Thyroid gland (tissue), 4 donors: ENCODE results near the gene CACNG1. TPM values are rescaled to one million over a fixed set of nuclear protein-coding genes. Genes with fewer than 3 reads are reported as not detected.
"Not testable (repeated sequence)": the region's sequence is repeated elsewhere in the genome, so short reads cannot be mapped to it uniquely, and the experiment has no call there.

Experiments used
- DNase-seq, 2 donors: peaks; one replicate each; pipeline ENCODE4 v3.0.0-alpha.2; 2019
- H3K27ac ChIP-seq, 3 donors: fragments of 200-600 bp; sonication (generic); 1 replicate in 2 of 3; 2 replicates in 1 of 3; pipeline ENCODE4 v1.5.1; 2016 to 2019; ENCODE audit warnings: mild to moderate bottlenecking in 1 of 3, moderate library complexity in 1 of 3
- H3K27me3 ChIP-seq: fragments of 200-600 bp; sonication (generic); one replicate; pipeline ENCODE4 v1.5.1; 2019
- H3K36me3 ChIP-seq, 2 donors: fragments of 200-600 bp; sonication (generic); one replicate each; pipeline ENCODE4 v1.5.1; 2016 to 2019
- H3K4me1 ChIP-seq, 2 donors: fragments of 200-600 bp; sonication (generic); one replicate each; pipeline ENCODE4 v1.5.1; 2017 to 2019
- H3K4me3 ChIP-seq, 3 donors: fragments of 200-600 bp; sonication (generic); replicated peaks in 1 of 3; 1 replicate in 2 of 3; 2 replicates in 1 of 3; pipeline ENCODE4 v1.5.1; 2016; ENCODE audit warnings: mild to moderate bottlenecking in 1 of 3
- H3K9me3 ChIP-seq: fragments of 200-600 bp; sonication (generic); one replicate; pipeline ENCODE4 v1.5.1; 2017
- POLR2A ChIP-seq, 2 donors: fragments of 450-650 bp; IDR thresholded peaks; one replicate each; pipeline ENCODE4 v1.6.1; 2017; ENCODE audit warnings: antibody characterized with exemption in 2 of 2, mild to moderate bottlenecking in 2 of 2, moderate library complexity in 1 of 2
- WGBS, 2 donors: methylation state at CpG; one replicate each; pipeline ENCODE4 v1.1.5; 2017; 5-methylcytosine and 5-hydroxymethylcytosine counted together
- intact Hi-C: fragments of 100-400 bp; cut with DNase I; formaldehyde crosslinking; loops from one replicate; pipeline ENCODE4 v1.15.1; 2023
- total RNA-seq, 4 donors: library from RNA; depleted of rRNA; stranded (reverse); fragments of >200 nt; gene quantifications; one replicate each; pipeline ENCODE4 v1.2.3, GENCODE V29; 2016
- TF ChIP-seq, protein P1 (sequence below), 6 experiments: fragments of 200-600 bp in 3 of 6; fragments of 450-650 bp in 3 of 6; sonication (generic) in 3 of 6; IDR thresholded peaks; one replicate each; pipeline ENCODE4 v1.5.1; 2016 to 2019; ENCODE audit warnings: antibody characterized with exemption in 6 of 6, mild to moderate bottlenecking in 2 of 6, inconsistent platforms in 1 of 6, moderate library complexity in 1 of 6

The CACNG1 gene
- total RNA-seq, 4 donors from 2014 or later, result not detected

- intact Hi-C loops, result no loop called here
- WGBS, 2 donors, result 100% methylated on average over 1 of the region's 1 CpG
- Histone ChIP-seq H3K4me1 (peaks cover 0 to under 1% of the 10 kb centered on the region in 2 donors), H3K4me3 (no peak overlapping the region), H3K27ac (no peak overlapping the region), H3K27me3 (no peaks in the 10 kb centered on the region), H3K36me3 (no peaks in the 10 kb centered on the region), H3K9me3 (no peaks in the 10 kb centered on the region)
- DNase-seq, result no peak
- no peak for TF ChIP-seq POLR2A (IDR thresholded peaks at IDR 0.05)
- TF ChIP-seq, protein P1, sequence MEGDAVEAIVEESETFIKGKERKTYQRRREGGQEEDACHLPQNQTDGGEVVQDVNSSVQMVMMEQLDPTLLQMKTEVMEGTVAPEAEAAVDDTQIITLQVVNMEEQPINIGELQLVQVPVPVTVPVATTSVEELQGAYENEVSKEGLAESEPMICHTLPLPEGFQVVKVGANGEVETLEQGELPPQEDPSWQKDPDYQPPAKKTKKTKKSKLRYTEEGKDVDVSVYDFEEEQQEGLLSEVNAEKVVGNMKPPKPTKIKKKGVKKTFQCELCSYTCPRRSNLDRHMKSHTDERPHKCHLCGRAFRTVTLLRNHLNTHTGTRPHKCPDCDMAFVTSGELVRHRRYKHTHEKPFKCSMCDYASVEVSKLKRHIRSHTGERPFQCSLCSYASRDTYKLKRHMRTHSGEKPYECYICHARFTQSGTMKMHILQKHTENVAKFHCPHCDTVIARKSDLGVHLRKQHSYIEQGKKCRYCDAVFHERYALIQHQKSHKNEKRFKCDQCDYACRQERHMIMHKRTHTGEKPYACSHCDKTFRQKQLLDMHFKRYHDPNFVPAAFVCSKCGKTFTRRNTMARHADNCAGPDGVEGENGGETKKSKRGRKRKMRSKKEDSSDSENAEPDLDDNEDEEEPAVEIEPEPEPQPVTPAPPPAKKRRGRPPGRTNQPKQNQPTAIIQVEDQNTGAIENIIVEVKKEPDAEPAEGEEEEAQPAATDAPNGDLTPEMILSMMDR (IDR thresholded peaks at IDR 0.05), result no peak
These were observed 52.3 kb downstream of the CACNG1 start for GRCh38 chr17:67096609-67097008.

DNA sequence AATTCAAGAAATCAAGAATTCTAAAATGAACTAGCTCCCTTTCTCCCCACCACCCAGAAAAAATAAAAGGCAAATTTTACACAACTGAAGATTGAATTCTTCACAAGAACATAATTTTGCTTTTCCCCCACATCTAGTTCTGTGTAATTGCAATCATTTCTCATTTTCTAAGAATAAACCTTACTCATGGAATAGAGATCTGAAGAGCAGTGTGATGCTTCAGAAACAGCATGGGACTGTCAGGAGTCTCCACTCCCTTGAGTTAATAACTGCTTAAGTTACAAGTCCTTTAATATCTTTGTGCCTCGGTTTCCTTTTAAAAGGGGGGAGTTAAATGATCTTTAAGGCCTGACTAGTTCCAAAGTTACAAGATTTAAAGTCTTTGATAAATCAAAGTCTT is 53.7 kb downstream of the CACNG1 start:
- no peak overlapping the region for H3K27ac ChIP-seq
- no peaks in the 10 kb centered on the region for H3K27me3 ChIP-seq
- no peaks in the 10 kb centered on the region for H3K9me3 ChIP-seq
- no peak overlapping the region for H3K4me3 ChIP-seq
- H3K36me3 ChIP-seq, result no peaks in the 10 kb centered on the region
- WGBS, 2 donors, result 97 to 98% methylated on average over 1 of the region's 1 CpG
- peaks cover 5 to 7% of the 10 kb centered on the region in 2 donors for H3K4me1 ChIP-seq
- no peak for TF ChIP-seq POLR2A (IDR thresholded peaks at IDR 0.05)
- TF ChIP-seq, protein P1 (IDR thresholded peaks at IDR 0.05), result no peak
- no peak for DNase-seq
- intact Hi-C loops, result no loop called here

DNA sequence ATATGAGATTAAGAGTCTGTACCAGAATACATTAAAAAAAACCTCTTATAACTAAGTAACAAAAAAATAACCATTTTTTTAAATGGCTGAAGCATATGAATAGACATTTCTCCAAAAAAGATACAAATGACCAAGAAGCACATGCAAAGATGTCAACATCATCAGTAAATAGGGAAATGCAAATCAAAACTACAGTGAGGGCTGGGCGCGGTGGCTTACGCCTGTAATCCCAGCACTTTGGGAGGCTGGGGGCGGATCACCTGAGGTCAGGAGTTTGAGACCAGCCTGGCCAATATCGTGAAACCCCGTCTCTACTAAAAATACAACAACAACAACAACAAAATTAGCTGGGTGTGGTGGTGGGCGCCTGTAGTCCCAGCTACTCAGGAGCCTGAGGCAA is 60.3 kb downstream of the CACNG1 start:
- H3K27me3 ChIP-seq, H3K9me3 ChIP-seq, H3K27ac ChIP-seq, DNase-seq, H3K4me3 ChIP-seq, intact Hi-C loops: not testable (repeated sequence)
- WGBS, 2 donors, result 96 to 97% methylated on average over 7 of the region's 7 CpGs
- Histone ChIP-seq H3K4me1 (peaks cover 8 to 11% of the 10 kb centered on the region in 2 donors), H3K36me3 (peaks cover 26 to 30% of the 10 kb centered on the region in 2 donors)

- TF ChIP-seq POLR2A (IDR thresholded peaks at IDR 0.05), result no peak
- TF ChIP-seq, protein P1 (IDR thresholded peaks at IDR 0.05), result no peak
- H3K36me3 ChIP-seq, result peaks cover 26 to 30% of the 10 kb centered on the region in 2 donors
- intact Hi-C loops, result no loop called here
These were observed 60.9 kb downstream of the CACNG1 start for GRCh38 chr17:67105213-67105612.

More at GRCh38 chr17:67105213-67105612, 60.9 kb downstream of the CACNG1 start:
- H3K4me3 ChIP-seq, result no peak overlapping the region
- H3K27me3 ChIP-seq, result no peaks in the 10 kb centered on the region
- no peak overlapping the region for H3K27ac ChIP-seq
- peaks cover 8 to 11% of the 10 kb centered on the region in 2 donors for H3K4me1 ChIP-seq
- no peak for DNase-seq
- H3K9me3 ChIP-seq, result no peaks in the 10 kb centered on the region

Other genes with a start within 250 kb of the CACNG1 start
- gene CACNG5, start 209.4 kb upstream of the CACNG1 start, total RNA-seq, result not detected
- under 1 TPM in 1 of 4 donors, not detected in 3; 0.24 TPM for gene CACNG4, start 79.8 kb upstream of the CACNG1 start, total RNA-seq
- gene HELZ, start 200.6 kb downstream of the CACNG1 start, total RNA-seq, result 100 to 1,000 TPM in 1 of 4 donors, 10 to 100 TPM in 3; 63.4 to 134 (median 88.2) TPM